NCI-H345 treated with DMSO at 0.1 percent for 48 hours (cell line): ENCODE data around the gene ABI1.

Source experiments
- DNase-seq: peaks from one replicate; lab custom pipeline; 2025; ENCODE audit not compliant: unreplicated experiment; lab: John Stamatoyannopoulos, UW

The ABI1 gene

DNA sequence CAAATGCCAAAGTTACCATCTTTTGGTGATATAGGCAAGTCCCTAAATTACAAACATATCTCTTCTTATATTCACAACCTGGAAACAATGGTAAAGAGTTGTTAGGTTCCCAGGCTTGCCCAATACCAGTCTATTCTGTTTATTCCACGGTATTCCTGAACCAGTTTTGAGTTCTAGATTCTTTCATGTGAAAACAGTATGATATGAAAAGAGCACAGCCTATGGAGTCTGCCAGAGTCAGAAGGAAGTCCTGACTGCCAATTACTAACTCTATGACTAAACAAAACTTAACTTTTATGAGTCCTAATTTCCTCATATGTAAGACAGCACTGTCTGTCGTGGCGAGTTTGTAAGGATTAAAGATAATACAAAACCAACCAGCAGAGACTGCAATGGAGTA is 5.6 kb downstream of the ABI1 start:
- DNase-seq, result no peak

DNA sequence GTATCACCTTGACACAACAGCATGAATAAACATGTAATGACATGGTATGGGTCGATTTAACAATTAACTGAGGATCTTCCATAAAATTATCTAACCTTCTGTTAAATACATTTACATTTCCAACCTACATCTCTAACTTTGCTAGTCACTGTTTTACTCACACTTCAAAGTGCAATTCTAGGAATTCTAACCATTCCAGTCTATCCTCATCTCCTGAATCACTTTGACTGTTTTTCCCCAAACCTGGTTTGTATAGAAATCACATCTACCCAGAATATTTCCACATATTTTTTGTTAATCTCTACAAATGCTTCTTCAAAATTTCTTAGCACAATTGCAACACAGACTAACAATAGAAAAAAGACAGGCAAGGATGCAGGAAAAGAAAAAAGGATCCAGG is 6.2 kb downstream of the ABI1 start:
- DNase-seq, result no peak

DNA sequence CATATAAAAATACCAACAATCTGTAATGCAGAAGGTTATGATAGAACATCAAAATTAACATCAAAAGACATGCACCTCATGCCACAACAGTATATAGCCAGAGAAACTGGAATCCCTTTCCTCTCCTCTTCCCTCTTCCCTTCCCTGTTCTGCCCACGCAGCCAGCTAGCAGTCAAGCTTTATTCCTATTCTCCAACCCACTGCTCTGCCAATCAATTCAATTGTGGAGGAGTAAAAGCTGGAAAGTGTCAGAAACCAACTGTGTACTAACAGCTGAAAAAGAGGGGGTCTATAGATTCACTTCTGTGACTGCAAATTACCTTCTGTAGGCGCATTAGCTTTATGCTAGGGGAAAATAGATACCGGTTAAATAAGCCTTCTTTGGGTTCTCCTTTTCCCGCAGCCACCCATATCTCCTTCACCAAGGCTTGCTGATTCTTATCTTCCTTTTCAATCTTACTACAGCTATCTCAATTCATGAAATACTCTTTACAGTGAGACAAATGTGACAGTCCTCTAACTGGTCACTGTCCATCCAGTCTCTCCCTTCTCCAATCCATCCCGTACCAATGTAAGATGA is 16.3 kb downstream of the ABI1 start:
- DNase-seq, result no peak

DNA sequence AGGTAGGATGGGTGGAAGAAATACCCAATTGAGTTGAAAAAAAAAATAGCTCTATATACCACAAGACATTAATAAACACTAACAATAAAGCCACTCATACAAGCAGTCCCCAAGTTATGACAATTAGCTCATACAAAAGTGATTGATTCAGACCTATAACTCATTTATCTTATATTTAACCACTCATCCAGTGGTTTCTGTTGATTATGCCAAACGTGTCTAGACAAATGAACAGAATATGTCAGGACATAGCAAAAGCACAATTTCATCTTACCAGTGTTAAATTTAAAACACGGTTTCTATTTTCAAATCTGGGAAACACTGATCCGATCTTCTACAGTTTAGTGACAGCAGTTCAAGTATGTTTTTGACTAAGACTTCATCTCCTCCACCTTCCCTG is 17.0 kb downstream of the ABI1 start:
- DNase-seq, result no peak

DNA sequence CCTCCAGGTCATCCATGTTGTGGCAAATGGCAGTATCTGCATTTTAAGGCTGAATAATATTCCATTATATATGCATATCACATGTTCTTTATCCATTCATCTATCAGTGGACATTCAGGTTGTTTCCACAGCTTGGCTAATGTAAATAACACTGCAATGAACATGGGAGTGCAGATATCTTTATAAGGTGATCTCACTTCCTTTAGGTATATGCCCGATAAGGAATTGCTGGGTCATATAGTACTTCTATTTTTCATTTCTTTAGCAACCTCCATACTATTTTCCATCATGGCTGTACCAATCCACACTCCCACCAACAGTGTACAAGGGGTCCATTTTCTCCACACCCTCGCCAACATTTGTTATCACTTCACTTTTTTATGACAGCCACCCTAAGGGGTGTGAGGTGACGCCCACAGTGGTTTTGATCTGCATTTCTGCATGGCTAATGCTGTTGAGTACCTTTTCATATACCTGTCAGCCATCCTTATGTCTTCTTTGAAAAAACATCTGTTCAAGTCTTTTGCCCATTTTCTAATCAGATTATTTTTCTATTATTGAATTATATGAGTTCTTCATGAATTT is 18.9 kb downstream of the ABI1 start:
- DNase-seq, result no peak

DNA sequence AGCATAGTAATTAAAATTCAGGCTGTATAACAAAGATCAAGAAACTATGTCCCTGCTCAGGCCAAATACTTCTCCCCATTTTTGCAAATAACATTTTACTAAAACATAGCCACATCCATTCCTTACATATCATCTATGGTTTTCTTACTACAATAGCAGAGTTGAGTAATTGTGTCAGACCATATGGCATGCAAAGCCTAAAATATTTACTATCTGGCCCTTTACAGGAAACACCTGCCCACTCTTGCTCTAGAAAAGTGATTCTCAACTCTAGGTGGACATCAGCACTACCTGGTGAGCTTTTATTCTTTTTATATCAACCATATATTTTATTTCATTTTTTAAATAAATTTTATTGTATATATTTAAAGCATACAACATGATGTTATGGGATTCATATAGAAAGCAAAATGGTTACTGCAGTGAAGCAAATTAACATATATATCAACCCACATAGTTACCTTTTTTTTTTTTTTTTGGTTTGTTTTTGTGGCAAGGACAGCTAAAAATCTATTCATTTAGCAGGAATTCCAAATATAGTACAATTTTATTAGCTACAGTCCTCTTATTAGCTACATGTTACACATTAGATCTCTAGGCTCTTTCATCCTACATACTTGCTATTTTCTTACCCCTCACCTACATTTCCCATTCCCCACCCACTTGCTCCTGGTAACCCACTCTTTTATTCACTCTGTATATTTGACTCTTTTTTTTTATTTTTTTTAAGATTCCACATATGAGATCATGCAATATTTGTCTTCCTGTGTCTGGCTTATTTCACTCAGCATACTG is 19.6 kb downstream of the ABI1 start:
- DNase-seq, result no peak

DNA sequence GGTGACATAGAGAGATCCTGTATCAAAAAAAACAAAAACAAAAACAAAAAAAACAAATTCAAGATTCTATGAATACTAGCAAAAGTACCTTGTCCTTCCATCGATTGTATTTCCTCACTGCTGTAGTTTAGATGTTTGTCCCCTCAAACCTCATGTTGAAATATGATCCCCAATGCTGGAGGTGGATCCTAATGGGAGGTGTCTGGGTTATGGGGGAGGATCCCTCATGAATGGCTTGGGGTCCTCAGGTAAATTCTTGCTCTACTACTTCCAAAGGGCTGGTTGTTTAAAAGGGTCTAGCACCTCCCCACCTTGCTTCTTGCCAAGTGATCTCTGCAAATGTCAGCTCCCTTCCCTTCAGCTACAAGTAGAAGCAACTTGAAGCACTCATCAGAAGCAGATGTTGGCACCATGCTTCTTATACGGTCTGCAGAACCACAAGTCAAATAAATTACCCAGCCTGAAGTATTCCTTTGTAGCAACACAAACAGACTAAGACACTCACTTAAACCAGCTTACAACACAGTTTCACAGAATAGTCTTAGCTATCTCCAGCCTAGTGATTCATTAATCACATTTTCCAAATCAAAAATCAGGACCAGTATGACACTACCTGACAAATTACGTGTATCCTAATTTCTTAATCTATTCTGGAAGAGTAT is 20.7 kb downstream of the ABI1 start:
- no peak for DNase-seq

DNA sequence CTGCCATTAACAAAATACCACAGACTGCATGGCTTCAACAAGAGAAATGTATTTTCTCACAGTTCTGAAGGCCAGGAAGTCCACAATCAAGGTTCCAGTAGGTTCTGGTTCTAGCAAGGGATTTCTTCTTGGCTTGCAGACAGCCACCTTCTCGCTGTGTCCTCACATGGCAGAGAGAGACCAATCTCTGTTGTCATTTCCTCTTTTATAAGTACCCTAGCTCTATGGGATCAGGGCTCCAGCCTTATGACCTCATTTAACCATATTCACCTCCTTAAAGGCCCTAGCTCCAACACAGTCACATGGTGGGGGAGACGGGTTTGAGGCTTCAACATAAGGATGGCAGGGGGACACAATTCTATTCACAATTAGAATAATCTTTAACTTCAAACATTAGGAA is 23.6 kb downstream of the ABI1 start:
- no peak for DNase-seq

DNA sequence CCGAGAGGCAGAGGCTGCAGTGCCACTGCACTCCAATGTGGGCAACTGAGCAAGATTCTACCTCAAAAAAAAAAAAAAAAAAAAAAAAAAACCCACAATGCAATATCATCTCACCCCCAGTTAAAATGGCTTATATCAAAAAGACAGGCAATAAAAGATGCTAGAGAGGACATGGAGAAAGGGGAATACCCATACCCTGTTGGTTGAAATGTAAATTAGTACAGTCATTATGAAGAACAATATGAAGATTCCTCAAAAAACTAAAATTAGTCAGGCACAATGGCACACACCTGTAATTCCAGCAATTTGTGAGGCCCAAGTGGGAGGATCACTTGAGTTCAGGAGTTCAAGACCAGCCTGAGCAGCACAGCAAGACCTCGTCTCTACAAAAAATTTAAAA is 25.7 kb downstream of the ABI1 start:
- DNase-seq, result no peak

DNA sequence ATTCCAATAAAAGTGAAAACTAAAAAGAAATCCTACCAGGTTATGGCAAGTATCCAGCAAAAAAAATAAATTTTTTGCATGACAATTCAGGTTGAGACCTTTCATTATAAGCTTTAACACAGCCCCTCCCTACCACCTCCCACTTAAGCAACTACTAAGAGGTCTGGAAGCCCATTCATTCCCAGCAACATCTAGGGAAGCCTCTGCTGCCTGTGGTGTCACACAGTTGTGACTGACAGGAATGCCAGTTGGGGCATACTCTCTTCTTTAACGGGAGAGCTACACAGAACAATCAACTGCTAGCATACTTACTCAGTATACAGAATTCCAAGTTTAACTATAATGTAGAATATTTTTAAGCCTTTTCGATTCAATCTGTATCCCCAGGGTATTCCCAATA is 27.8 kb downstream of the ABI1 start:
- no peak for DNase-seq

DNA sequence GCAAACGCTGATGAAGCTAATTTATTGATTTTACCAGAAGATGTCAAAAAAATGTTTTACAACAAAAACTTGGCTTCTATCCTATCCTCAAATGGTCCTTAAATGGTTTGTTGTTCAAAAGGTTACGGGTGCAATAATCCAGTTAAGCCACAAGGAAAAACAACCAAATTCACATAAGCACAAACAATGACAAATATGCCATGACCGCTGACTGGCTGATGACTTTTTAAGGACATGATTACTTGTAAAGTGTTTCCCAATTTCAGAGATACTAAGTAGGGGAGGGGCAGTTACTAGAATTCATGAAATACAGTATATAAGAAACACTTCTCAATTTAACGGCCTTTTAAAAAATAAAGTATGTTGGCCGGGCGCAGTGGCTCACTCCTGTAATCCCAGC is 28.8 kb downstream of the ABI1 start:
- no peak for DNase-seq

DNA sequence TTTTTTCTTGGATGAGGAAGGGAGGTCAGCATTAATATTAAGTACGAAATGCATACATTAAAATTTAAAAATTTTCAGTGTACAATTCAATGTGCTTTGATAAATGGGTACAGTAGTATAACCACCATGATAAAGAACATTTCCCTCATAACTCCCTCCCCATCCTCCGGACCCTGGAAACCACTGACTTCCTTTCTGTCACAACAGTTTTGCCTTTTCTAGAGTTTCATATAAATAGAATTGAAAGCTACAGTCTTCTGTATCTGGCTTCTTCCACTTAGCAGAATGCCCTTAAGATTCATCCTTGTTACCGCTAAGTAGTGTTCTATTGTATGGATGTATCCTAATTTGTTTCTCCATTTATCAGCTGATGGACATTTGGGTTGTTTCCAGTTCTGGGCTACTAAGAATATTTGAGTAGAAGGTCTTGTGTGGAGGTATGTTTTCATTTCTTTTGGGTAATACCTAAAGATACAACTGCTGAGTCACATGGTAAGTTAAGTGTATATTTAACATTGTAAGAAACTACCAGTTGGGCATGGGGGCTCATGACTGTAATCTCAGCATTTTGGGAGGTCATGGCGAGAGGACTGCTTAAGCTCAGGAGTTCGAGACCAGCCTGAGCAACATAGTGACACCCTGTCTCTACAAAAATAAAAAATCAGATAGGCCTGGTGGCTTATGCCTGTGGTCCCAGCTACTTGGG is 30.8 kb downstream of the ABI1 start:
- no peak for DNase-seq

DNA sequence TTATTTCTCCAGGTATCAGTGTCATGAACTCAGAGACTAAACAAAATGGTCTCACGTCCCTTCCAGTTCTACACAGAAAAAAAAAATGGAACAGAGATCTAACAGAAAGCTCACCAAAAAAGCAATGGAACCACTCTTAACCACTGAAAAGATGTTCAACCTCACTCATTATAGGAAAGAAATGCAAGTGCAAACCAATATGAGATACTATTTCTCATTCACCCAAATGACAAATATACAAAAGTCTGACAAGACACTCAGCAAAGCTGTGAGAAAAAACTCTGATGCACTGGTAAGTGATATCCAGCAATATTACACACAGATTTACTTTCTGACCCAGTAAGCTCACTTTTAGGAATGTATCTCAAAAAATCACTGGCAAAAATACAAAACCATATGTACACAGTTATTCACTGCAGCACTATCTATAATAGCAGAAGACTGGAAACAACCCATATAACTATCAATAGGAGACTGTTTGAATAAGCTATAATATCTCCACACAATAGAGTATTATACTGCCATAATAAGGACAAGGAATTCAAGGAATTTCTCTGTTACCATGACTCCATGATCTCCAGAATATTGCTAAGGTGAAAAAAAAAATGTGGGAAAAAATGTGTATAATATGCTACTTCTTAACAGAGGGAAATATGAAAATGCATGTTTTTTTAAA is 36.6 kb downstream of the ABI1 start:
- no peak for DNase-seq

DNA sequence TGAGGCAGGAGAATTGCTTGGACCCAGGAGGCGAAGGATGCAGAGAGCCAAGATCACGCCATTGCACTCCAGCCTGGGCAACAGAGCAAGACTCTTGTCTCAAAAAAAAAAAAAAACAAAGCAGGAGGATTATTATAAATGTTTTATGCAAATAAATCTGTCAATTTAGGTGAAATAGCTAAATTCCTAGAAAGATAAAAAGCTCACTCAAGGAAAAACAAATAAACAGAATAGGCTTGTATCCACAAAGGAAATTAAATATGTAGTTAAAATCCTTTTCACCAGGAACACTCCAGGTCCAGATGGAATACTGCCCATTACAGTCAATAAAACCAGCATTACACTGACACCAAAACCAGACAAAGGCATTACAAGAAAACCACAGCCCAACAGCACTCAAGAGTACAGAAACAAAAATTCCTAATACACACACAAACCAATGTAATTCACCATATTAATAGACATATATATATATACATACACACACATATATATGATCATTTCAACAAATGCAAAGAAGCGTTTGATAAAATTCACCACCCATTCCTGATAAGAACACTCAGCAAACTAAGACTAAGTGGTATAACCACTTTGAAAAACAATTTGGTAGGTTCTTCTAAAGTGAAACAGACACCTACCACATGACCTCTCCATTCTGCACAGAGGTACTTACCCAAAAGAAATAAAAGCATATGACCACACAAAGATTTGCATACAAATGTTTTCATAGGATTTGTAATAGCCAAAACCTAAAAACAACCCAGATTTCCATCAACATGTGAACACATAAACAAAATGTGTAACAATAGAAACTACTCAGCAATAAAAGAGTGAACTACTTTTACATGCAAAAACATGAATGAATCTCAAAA is 38.8 kb downstream of the ABI1 start:
- no peak for DNase-seq

DNA sequence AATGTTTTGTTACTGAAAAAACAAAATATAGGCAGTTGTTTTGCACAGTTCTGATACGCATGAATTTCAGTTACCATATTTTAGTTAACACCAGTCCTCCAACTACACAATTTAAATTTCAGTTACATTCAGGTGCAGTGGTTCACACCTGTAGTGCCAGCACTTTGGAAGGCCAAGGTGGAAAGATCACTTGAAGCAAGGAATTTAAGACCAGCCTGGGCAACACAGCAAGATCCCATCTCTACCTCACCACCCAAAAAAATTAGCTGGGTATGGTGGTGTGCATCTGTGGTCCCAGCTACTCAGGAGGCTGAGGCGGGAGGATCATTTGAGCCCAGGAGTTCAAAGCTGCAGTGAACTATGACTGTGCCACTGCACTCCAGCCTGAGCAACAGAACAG is 45.3 kb downstream of the ABI1 start:
- DNase-seq, result no peak

DNA sequence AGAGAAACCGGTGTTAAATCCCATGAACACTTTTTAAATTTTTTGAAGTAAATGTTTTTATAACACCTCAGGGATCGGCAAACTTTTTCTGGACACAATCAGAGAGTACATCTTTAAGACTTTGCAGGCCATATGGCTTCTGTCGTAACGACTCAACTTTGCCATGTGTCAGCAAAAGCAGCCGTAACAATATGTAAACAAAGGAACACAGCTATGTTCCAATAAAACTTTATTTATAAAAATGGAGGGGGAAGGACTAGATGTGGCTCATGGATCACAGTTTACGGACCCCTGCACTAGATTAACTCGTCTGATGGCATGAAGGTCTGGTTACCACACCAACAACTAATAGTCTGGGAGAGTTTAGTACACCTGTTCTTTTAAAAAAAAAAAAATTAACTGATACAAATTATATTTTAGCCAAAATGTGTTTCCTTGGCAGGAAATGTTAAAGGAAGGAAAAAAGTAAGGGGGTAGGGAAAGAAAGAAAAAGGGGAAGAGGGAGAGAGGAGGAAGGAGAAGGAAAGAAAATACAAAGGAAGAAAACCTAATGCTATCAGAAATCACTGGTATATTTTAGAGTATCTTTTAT is 50.2 kb downstream of the ABI1 start:
- DNase-seq, result no peak

DNA sequence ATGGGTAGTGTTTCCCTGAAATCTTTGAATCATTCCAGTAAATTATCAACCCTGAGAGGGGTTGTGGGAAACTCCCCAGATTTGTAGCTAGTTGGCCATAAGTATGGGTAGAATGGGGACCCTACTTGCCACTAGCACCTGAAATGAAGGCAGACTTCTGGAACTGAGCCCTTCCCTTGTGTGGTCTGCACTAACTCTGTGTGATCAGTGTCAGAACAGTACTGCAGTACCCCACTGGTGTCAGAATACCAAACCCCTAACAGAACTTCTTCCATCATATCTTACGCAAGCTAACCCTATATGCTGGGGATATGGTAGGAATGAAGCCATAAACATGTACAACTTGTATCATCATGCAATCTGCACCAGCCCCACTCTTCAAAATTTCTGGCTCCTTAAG is 50.8 kb downstream of the ABI1 start:
- no peak for DNase-seq

DNA sequence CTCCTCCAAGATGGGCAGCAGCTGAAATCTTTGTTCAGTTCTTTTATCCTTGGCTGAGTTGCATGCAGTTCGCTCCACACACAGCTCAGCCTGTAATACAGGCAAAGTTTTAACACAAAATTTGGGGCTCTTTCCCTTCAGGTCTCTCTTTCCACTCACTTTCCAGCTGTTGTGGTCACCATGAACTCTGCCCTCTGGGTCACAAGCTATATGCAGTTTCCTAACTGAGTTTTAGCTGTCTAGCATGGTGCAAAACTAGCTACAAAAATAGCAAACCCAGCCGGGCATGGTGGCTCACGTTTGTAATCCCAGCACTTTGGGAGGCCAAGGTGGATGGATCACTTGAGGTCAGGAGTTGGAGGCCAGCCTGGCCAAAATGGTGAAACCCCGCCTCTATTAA is 53.2 kb downstream of the ABI1 start:
- no peak for DNase-seq

DNA sequence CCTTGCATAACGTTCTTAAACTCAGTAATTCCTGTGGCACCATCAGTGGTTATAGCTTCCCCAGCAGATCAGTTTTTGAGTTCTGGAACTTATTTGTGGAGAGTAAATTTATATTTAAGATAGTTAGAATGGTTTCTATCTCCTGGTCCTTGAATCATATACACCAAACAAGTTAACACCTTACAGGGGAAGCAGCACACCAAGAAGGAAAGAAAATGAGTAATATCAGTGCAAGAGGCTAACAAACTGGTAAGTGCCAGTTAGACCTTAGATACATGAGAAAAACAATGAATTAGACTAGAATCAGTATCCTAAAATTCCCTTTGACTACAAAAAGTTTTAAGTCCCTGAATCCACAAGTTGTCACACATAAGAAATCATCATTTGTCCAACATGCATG is 54.2 kb downstream of the ABI1 start:
- no peak for DNase-seq
